GM19452 (cell line): ENCODE measurements around the gene LRRN4CL.
"Not testable (repeated sequence)": the region's sequence is repeated elsewhere in the genome, so short reads cannot be mapped to it uniquely, and the experiment has no call there.

ENCODE experiments used
- ATAC-seq: cut with Tn5 transposase; IDR thresholded peaks from one replicate; pipeline ENCODE4 v1.9.1; 2021; ENCODE audit not compliant: unreplicated experiment

LRRN4CL gene

GRCh38 chr11:62677156-62677555 lies 12.2 kb downstream of the LRRN4CL start:
- ATAC-seq, result no peak

GRCh38 chr11:62676698-62677097 lies 12.6 kb downstream of the LRRN4CL start:
- ATAC-seq, result no peak

- ATAC-seq, result not testable (repeated sequence)
Observed at GRCh38 chr11:62675415-62675814, 13.9 kb downstream of the LRRN4CL start.

GRCh38 chr11:62673196-62673525 lies 16.2 kb downstream of the LRRN4CL start:
- no peak for ATAC-seq

GRCh38 chr11:62671608-62672389 lies 17.5 kb downstream of the LRRN4CL start, which contains the start of the genes LBHD1 and UQCC3:
Gene LBHD1, minus strand, starts transcription at chr11:62672267. Its CDS starts 2,236 bp downstream, at chr11:62670031.
Gene UQCC3, plus strand, starts transcription at chr11:62671673. Its CDS starts 73 bp downstream, at chr11:62671746.
- peak; percentile 56 for ATAC-seq

GRCh38 chr11:62671236-62671607 lies 18.1 kb downstream of the LRRN4CL start:
- no peak for ATAC-seq

- no peak for ATAC-seq
Observed at GRCh38 chr11:62669420-62670161, 19.7 kb downstream of the LRRN4CL start.

GRCh38 chr11:62667460-62667859 lies 21.9 kb downstream of the LRRN4CL start:
- ATAC-seq, result no peak

GRCh38 chr11:62666259-62666926 lies 22.9 kb downstream of the LRRN4CL start:
- no peak for ATAC-seq

- no peak for ATAC-seq
Observed at GRCh38 chr11:62665599-62666258, 23.6 kb downstream of the LRRN4CL start.

- ATAC-seq, result peak; percentile 88
Observed at GRCh38 chr11:62665075-62665598, 24.2 kb downstream of the LRRN4CL start, which contains the start of the genes C11orf98 and CSKMT. Gene C11orf98, minus strand, starts transcription at chr11:62665210. Its CDS starts 41 bp downstream, at chr11:62665169. Gene CSKMT, plus strand, starts transcription at chr11:62665312. Its CDS starts 568 bp downstream, at chr11:62665880.

- peak; percentile 18 for ATAC-seq
Observed at GRCh38 chr11:62664405-62665074, 24.8 kb downstream of the LRRN4CL start.

- no peak for ATAC-seq
Observed at GRCh38 chr11:62656796-62657429, 32.4 kb downstream of the LRRN4CL start.

GRCh38 chr11:62654297-62654696 lies 35.0 kb downstream of the LRRN4CL start:
- no peak for ATAC-seq

- peak; percentile 11 for ATAC-seq
Observed at GRCh38 chr11:62652161-62653006, 36.9 kb downstream of the LRRN4CL start.

- ATAC-seq, result not testable (repeated sequence)
Observed at GRCh38 chr11:62650283-62650682, 39.0 kb downstream of the LRRN4CL start.

GRCh38 chr11:62649486-62649885 lies 39.8 kb downstream of the LRRN4CL start:
- ATAC-seq, result no peak

GRCh38 chr11:62648967-62649364 lies 40.4 kb downstream of the LRRN4CL start:
- ATAC-seq, result no peak
